NCI-H146 treated with DMSO at 0.1 percent for 48 hours (cell line): ENCODE data around the gene MAJIN.

Experiments
- DNase-seq: peaks from one replicate; lab custom pipeline; 2025; ENCODE audit not compliant: unreplicated experiment; lab: John Stamatoyannopoulos, UW

The MAJIN gene

DNA sequence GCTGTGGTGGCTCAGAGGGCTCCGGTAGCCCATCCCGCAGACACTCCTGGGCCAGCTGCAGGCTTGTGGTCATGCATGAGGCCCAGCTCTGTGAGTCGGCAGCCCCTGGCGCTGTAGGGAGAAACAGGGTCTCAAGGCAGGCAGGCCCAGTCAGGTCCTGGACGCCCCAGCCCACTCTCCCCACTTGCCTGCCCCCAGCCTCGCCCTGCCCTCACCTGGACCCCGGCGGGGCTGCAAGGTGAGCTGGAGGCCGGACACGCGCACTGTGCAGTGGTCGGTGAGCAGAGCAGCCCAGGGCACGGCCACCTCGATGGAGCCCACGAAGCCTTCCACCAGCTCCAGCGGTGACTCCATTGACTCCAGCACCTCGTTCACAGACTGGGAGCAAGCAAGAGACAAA lies 57.8 kb downstream of the MAJIN start:
- DNase-seq: no peak

DNA sequence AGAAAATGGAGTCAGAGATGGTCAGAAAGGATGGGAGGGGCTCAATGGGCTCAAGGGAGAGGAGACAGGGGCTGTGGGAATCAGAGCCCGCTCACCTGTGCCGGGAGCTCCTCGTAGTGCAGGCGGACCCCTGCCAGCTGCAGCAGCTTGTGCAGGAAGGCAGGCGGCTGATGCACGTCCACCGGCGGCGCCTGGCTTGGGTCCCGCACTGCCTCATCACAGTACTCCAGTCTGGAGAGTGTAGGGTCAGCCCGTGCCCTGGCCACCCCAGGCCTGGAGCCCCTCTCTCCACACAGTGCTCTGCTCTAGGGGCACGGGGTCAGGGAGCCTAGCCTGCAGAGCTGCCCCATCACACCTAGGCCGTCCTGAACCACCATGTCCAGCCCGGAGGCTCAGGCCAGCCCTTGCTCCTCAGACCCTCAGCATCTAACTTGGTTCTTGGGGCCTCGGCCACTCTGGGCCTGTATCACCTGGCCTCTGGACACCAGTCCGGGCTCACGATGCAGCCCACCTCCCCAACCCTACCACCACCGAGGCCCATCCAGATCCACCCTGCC lies 58.7 kb downstream of the MAJIN start:
- no peak for DNase-seq

DNA sequence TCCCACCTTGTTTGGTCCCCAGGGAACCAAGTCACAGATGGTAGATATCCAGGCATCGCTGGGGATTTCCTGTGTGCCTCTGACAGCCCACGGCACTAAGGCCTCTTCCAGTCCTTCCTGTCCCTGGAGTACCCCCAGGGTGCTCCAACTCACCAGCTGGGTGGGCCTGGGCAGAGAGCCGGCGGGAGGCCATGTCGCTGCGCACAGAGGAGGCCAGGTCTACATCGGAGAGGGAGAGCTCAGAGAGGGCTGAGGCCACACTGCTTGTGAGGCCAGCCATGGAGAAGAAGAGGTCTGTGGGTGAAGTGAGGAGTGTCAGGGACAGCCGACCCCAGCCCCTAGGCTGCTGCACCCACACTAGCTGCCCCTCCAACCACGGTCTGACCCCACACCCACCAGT lies 60.2 kb downstream of the MAJIN start:
- no peak for DNase-seq

DNA sequence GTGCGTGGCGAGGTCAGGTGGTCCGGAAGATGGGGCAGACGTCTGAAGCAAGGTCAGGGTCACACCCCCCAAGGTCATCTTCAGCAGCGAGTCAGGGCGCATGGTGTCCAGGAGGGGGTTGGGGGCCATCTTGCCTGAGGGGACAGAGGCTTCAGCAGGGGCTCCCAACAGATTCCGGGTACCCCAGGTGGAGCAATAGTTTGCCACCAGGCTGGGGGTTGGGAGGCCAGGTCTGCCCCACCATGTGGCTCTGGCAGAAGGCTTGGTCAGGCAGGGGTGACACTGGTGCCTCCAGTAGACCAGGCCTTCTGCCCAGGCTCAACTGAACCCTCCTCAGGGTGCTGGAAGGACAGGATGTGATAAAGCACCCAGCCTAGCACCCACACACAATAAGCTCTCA lies 60.8 kb downstream of the MAJIN start:
- DNase-seq: no peak

DNA sequence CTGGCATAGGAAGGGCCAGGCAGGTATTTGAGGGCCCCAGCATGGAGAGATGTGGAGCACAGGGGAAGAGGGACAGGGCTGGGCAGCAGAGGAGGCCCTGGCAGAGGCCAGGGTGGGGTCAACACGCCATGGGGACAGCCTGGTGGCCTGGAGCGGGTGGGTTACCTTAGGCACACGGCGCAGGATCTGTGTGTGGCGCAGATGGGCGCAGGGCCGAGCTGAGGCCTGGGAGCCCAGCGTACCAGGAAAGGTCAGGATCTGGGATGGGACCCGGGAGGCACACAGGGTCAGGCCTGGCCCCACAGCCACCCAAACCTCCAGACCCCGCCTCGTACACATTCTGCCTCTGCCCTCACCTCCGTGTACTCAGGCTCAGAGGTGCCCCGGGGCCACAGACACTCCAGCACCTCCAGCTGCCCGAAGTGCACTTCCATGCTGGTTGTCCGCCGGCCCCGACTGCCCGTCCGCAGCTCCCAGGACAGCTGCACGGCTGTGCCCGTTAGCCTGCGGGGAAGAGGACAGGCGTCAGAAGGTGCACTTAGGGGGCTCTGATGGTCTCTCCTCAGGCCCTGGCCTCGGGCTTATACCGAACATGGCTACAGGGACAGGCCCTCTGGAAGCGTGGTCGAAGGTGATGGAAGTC lies 61.3 kb downstream of the MAJIN start:
- no peak for DNase-seq

DNA sequence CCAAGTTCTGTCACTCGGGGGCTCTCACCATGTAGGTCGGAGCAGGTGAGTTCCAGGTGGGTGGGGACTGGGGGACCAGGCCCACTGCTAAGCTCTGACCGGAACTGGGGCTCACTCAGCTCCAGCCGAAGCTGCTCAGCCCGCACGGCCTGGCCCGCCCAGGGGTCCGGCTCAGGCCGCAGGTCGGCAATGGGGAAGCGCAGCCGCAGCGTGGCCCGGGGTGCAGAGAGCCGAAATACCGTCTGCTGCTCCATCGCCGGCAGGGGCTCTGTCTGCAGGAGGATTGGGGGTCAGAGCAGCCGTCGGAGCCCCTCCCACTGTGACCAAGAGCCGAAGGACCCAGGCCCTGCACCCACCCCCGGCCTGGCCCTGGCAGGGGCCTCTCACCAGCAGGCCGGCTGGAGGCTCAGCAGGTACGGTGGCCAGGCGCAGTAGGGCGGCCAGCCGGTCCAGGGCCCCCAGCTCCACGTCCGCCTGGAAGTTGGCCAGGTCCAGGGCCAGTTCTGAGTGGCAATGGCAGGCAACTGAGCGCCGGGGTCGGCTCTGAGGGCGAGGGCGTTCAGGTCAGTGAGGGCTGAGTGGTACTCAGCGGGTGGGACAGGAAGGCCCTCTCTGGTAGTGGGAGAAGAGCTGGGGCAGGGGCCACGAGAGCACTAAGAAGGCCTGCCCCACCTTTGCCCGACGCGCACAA lies 62.1 kb downstream of the MAJIN start:
- no peak for DNase-seq

DNA sequence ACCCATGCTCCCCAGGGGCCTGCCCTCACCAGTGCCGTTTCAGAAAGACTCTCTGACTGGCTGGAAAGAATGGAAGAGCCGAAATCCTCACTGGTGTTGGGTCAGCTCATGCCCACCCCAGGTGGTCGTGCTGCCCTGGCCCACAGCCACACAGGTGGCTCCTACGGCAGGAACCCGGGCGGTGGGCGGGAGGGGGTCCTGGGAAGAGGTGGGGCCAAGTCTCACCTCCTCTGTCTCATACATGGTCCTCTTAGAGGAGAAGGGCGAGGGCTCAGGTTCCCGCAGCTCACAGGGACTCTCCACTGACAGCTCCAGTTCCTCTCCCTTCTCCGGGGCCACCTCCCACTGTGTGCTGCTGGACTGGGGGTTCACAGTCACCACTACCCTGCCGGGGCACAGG lies 63.1 kb downstream of the MAJIN start:
- no peak for DNase-seq

DNA sequence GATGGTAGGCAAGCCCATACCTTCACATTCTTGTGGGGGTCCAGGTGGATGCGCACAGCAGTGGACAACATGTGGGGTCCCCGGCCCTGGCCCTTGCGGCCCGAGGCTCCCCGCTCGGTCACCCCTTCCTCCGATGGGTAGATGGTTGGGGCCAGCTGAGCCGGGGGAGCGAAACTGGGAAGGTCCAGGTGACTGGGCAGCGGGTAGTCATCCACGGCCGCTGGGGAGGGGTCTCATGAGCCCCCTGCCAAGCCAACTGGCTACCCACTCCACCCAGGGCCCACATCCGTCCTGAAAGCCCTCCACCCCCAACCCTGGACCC lies 65.6 kb downstream of the MAJIN start:
- no peak for DNase-seq

DNA sequence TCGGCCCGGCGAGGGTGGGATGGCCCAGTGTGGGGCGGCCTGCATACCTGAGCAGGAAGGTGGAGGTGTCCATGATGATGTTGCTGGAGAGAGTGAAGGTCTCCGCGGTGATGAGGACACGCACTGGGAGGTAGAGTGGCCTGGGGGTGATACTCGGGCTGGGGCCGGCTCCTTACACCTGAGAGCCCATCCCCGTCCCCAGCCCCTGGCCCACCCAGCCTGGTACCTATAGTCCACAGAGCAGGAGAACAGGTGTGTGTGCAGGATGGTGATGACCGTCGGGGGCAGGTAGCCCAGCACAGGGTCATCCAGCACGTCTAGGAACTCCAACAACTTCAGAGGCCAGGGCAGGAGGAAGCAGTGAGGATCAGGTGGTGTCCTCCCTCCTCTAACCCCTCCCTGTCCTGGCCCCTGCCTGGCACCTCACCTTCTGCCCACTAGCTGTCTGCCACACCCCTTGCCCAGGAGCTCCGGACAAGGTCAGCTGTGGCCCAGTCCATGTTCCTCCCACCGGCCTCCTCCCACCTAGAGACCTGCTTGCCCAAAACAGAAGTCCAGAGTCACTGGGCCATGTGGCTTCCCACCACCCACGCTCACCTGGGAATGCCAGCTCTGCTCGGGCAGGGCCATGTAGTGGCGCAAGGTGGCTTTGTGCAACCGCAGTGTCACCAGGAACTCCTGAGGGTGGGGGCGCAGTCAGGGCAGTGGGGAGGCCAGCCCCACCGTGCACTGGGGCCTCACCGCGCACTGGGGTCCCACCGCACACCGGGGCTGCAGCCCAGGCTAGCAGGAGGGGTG lies 66.2 kb downstream of the MAJIN start:
- no peak for DNase-seq

DNA sequence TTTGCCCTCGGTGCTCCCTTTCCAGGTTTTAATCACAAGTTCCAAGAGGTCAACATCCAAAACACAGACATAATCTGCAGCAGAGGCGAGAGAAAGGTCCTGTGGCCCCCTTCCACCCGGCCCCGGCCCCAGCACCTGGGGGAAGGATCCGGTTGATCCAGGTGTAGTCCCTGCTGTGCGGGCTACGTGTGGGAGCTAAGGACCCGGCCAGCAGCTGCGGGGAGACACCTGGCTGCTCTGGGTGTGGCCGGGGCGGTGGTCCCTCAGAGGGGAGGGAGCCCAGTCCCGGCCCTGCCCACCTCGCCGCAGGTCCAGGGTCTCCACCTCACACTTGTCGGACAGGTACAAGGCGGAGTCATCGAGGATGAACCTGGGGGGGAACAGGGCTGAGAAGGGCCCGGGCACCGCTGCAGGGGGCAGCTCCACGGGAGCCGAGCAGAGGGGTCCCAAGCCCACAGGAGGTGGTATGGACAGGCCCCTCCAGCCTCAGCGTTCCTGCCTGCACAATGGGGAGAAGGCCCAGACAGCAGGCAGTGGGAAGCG lies 68.5 kb downstream of the MAJIN start:
- no peak for DNase-seq

DNA sequence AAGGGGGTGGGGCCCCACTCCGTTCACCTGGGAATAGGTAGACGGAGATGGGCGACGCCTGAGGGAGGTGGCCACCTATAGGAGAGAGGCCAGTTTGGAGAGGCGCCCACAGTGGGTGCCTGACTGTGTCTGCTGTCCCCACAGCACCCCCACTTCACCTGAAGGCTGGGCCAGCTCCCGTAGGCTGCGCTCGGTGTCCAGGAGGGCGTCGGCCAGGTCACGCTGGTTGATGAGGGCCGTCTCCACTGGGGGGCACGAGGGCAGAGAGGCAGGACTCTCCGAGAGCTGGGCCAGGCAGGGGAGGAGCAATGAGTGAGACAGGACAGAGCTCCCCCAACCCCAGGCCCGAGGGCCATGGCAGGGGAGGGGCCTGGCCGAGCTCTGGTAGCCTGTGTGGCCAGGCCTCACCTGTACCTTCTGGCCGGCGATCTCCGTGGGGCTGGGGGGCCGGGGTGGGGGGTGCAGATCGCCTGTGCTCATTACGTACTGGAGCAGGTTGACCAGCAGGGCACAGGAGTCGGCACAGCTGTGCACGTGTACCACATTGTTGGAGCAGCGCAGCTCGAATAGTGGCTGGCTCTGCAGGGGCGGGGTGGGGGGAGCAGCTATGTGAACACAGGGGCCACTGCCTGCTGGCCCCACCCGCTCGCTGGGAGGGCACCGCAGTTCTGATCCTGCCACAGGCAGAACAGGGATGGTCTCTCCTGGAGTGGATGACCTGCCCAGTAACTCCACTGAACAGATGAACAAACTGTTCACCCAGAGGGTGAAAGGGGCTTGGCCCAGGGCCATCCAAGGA lies 69.6 kb downstream of the MAJIN start:
- DNase-seq: no peak

DNA sequence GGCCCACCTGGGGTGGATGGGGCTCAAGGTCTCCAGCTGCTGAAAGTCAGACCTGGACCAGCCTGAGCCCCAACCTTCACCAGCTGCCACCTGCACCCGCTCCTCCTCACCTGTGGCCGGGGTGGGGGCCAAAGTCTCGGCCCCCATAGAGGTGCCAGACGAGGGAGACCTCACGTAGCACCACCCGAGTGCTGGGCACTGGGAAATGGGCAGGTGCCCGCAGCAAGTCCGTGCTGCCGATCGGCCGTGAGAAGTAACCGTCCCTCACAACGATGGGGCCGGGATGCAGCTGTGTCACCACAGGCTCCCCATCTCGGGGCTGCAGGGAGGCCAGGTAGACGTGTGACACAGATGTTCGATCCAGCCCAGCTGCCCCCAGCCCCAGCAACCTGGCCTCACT lies 71.1 kb downstream of the MAJIN start:
- DNase-seq: no peak

DNA sequence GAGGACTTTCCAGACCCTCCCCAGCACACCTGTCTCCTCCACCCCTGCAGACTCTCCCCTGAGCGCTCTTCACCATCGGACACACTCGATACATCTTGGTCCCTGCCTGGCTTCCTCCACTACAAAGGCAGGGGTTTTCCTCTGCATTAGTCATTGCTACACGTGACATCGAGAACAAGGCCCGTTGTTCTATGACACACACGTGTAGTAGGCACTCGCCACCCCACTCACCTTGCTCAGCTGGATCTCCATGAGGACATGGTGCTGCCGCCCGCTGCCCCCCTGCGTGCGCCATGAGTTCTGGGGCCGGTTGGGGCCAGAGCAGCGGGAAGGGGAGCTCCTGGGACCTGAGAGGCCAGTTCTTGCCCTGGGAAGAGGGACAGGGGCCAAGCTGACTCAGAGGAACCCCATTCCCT lies 71.6 kb downstream of the MAJIN start:
- DNase-seq: no peak

DNA sequence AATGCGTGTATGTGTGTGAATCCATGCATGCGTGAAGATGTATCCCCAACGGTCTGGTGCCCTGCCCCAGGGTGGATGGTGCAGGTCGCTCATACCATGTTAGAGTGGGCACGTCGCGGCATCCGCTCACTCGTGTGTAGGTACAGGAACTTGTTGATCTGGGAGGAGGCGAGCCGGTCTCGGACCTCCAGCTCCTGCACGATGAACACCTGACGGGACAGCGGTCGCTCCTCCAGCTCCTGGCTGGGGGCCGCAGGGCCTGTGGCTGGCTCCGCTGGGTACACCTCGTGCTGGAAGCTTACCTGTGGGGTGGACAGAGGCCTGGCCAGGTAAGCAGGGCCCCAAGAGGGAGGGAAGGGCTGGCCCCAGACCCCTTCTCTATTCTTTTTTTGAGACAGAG lies 73.4 kb downstream of the MAJIN start:
- no peak for DNase-seq

DNA sequence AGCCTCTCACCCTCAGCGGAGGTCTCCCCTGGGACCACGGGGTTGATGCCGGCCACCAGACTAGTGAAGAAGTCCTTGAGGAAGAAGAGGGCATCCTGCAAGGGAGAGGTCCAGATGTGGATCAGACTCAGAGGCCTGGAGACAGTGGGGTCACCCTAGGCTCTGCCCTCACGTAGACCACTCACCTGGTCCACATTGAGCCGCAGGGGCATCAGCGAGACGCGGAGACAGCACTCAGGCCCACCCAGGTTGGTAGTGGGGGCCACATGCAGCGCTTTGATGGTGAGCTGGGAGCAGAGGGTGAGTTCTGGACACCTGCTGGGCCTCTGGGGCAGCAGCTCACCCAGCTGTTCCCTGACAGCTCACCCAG lies 73.8 kb downstream of the MAJIN start:
- DNase-seq: no peak

DNA sequence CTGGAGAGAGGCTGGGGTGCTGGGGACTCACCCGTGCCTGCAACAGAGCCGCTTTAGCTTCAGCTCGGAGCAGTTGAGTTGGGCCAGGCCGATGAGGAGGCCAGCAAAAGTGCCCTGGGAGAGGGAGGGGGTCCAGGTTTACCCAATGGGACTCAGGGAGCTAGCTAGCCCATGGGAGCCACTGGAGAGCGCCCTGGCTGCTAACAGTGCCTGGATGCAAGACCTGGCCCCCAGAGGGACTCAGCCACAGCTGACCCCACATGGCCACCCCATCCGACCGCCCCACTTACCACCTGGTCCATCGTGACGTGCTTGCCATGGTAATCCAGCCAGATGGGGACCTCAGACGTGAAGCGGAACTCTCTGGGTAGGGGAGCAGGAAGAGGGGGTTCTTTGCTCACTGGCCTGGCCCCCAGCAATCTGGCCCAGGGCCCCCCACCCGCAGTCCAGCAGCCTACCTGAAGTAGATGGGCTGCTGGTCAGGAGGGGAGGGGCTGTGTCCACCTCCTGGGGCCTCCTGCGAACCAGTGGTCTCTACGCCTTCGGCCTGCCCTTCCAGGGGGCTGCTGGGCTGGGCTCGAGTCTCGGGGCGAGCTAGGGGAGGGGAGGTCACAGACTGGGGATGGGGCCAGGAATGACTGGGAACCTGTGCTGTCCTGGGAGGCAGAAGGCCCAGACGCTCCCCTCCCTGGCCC lies 74.4 kb downstream of the MAJIN start:
- no peak for DNase-seq

DNA sequence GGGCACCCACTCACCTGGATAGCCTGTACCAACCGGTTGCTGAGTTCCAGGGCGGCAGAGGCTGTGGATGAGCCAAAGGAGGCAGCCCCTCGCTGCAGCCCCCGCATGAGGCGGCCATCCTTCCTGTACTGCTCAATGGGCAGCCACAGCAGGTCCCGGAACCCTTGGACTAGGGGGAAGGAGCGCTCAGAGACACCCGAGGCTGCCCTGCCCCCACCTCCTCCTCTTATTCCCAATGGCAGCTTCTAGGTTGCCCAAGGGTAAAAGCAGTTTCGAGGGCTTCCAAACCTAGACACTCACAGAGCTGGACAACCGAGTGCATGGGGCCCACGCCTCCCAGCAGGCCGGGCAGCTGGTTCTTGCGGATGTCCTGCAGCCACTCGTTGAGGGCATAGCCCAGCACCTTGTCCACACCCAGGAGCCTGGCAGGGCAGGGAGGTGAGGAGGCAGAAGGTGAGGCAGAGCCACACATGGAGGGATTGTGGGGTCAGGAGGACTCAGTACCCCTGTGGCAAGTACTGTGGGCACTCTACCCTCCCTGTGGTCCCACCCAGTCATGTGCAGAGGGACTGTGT lies 75.4 kb downstream of the MAJIN start:
- DNase-seq: no peak

DNA sequence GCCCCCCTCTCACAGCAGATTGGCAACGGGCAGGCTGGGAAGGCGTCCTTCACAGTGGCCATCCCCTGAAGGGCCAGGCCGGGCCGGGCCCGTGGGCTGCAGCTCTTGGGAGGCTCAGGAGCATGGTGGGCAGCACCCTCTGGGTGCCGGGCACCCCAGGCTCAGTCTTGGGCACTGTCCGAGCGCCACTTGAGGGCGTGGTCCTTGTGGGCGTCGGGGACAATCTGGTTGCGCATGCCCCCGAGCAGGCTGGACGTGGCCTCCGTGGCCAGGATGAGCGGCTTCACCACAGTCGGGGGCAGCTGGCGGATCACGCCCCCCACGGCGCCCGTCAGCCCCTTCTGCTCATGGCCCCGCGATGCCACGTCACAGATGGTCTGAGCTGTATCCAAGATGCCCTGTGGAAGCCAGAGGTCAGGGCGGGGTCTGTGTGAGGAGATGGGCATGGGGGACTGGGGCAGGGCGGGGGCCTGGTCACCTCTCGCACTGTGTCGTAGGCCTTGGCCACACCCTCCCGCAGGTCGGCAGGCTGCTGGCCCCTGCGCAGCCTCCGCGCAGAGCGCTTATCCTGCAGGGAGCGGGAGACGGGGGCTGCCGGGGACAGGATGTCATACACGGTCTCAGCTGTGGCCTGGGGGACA lies 77.0 kb downstream of the MAJIN start:
- no peak for DNase-seq

DNA sequence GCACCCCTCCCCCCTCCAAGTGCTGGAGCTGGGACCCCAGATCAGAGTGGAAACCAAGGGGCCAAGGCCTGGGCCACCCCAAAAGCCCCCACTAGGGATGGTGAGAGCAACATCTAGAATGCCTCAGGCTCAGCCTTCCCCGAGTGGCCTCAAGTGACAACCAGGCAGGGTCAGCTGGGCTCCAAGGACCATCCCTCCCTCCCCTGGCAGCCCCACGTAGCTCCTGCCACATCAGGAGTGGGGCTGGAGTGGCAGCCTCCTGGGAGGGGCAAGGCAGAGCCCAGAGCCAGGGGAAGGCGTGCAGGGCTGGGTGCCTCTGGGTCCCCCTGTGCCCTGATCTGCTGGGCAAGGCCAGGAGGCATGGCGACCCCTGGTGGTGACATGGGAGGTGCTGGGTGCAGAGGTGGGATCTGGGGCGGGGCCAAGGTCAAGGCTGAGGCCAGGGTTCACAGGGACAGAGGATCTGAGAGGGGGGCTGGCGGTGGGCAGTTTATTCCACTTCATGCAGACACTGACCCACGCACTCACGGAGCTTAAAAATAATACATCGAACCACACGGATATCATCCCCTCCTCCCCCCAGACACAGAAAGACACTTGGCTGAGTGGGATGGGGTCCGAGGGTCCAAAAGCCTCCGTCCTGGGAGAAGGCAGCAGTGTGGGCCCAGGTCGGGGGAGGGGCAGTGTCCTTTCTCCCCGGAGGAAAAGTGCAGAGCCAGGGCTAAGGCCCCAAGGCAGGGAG lies 77.7 kb downstream of the MAJIN start:
- DNase-seq: peak; percentile 32
